ENCODE results near the gene PTCHD1. TPM values are rescaled to one million over a fixed set of nuclear protein-coding genes. Genes with fewer than 3 reads are reported as not detected.

Gene PTCHD1
- total and polyA plus RNA-seq, 10 of the 15 experiments (the other 5 are each of a cell fraction or from before 2014, with no cell fraction given): not detected

DNA sequence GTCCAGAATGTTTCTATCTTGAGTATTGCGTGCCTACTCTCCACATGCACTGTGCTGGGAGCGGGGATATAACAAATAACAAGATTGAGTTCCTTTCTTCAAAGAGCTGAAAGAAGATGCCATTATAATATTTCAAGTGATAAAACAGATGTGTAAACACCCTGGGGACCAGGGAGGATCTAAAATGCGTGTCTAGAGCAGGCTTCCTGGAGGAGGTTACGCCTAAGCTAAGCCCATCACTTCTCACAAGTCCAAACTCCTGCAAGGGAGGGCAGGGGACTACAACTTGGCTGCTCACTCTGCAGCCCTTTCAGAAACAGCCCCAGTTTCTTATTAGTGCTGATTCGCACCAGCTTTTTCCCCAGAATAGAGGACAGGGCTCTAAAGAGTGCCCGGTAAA lies 21.5 kb downstream of the PTCHD1 start:
- ChIA-PET POLR2A (no interaction called here), SMC1A (ENCODE audit: uncharacterized antibody, unreplicated experiment) (no interaction called here), RAD21 (ENCODE audit: unreplicated experiment) (no interaction called here), CTCF (no interaction called here)
- intact Hi-C loops (cut with micrococcal nuclease; ENCODE audit: unreplicated experiment): no loop called here
- Histone ChIP-seq H3K27me3 (replicated peaks in 1 of 2; ENCODE audit: control insufficient read depth in 2 of 2, insufficient read depth in 2 of 2, low read length in 1 of 2) (no peaks in the 10 kb centered on the region), H3K4me1 (ENCODE audit: control insufficient read depth, insufficient read depth, low read length) (no peaks in the 10 kb centered on the region), H4K20me1 (ENCODE audit: control insufficient read depth, insufficient read depth) (no peaks in the 10 kb centered on the region), H3K4me3 (no peak overlapping the region), H2AFZ (ENCODE audit: control insufficient read depth, low read depth, low read length) (no peak overlapping the region), H3K27ac (ENCODE audit: control insufficient read depth, insufficient read depth) (no peak overlapping the region), H3K4me2 (ENCODE audit: control insufficient read depth, insufficient read depth) (no peak overlapping the region), H3K9ac (ENCODE audit: control insufficient read depth, insufficient read depth, low read length) (no peak overlapping the region), H3K9me3 (replicated peaks; ENCODE audit: control insufficient read depth, insufficient read depth, low read length) (no peaks in the 10 kb centered on the region), H3K79me2 (ENCODE audit: control insufficient read depth, insufficient read depth, low read length) (no peaks in the 10 kb centered on the region), H3K36me3 (ENCODE audit: control insufficient read depth in 2 of 2, insufficient read depth in 2 of 2, low read length in 1 of 2) (no peaks in the 10 kb centered on the region)
- FAIRE-seq (no peak), ATAC-seq (no peak), DNase-seq (ENCODE audit: low read depth, low spot score) (no peak)
- TF ChIP-seq IRF5 (IDR thresholded peaks at IDR 0.05; ENCODE audit: borderline replicate concordance) (no peak), MEF2A (IDR thresholded peaks at IDR 0.05; ENCODE audit: insufficient read depth, low read depth, low read length) (no peak), RAD51 (IDR thresholded peaks at IDR 0.05) (no peak), RBBP5 (conservative IDR thresholded peaks at IDR 0.05) (no peak), ZZZ3 (IDR thresholded peaks at IDR 0.05; ENCODE audit: control insufficient read depth, insufficient read length, low read depth) (no peak), SMARCA5 (IDR thresholded peaks at IDR 0.05) (no peak), TBL1XR1 (IDR thresholded peaks at IDR 0.05; ENCODE audit: low read depth, low read length) (no peak), CHD2 (IDR thresholded peaks at IDR 0.05; ENCODE audit: borderline replicate concordance, low read depth, low read length) (no peak), USF1 (IDR thresholded peaks at IDR 0.05; ENCODE audit: borderline replicate concordance, extremely low read length, insufficient read depth, low read depth, low read length) (no peak), NR2C1 (IDR thresholded peaks at IDR 0.05) (no peak)
- TF ChIP-seq, protein P1, sequence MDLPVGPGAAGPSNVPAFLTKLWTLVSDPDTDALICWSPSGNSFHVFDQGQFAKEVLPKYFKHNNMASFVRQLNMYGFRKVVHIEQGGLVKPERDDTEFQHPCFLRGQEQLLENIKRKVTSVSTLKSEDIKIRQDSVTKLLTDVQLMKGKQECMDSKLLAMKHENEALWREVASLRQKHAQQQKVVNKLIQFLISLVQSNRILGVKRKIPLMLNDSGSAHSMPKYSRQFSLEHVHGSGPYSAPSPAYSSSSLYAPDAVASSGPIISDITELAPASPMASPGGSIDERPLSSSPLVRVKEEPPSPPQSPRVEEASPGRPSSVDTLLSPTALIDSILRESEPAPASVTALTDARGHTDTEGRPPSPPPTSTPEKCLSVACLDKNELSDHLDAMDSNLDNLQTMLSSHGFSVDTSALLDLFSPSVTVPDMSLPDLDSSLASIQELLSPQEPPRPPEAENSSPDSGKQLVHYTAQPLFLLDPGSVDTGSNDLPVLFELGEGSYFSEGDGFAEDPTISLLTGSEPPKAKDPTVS (IDR thresholded peaks at IDR 0.05; ENCODE audit: low read depth, low read length): no peak
- TF ChIP-seq, protein P2, sequence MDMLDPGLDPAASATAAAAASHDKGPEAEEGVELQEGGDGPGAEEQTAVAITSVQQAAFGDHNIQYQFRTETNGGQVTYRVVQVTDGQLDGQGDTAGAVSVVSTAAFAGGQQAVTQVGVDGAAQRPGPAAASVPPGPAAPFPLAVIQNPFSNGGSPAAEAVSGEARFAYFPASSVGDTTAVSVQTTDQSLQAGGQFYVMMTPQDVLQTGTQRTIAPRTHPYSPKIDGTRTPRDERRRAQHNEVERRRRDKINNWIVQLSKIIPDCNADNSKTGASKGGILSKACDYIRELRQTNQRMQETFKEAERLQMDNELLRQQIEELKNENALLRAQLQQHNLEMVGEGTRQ (IDR thresholded peaks at IDR 0.05; ENCODE audit: borderline replicate concordance, low read depth, low read length): no peak
- TF ChIP-seq, protein P3, sequence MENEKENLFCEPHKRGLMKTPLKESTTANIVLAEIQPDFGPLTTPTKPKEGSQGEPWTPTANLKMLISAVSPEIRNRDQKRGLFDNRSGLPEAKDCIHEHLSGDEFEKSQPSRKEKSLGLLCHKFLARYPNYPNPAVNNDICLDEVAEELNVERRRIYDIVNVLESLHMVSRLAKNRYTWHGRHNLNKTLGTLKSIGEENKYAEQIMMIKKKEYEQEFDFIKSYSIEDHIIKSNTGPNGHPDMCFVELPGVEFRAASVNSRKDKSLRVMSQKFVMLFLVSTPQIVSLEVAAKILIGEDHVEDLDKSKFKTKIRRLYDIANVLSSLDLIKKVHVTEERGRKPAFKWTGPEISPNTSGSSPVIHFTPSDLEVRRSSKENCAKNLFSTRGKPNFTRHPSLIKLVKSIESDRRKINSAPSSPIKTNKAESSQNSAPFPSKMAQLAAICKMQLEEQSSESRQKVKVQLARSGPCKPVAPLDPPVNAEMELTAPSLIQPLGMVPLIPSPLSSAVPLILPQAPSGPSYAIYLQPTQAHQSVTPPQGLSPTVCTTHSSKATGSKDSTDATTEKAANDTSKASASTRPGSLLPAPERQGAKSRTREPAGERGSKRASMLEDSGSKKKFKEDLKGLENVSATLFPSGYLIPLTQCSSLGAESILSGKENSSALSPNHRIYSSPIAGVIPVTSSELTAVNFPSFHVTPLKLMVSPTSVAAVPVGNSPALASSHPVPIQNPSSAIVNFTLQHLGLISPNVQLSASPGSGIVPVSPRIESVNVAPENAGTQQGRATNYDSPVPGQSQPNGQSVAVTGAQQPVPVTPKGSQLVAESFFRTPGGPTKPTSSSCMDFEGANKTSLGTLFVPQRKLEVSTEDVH (IDR thresholded peaks at IDR 0.05; ENCODE audit: low read depth, partially characterized antibody): no peak
- no TSS peak for BruUV-seq (replicated peaks)
- in situ Hi-C loops (cut with MboI): no loop called here
- WGBS (ENCODE audit: insufficient coverage, insufficient replicate concordance, low lambda C conversion rate, missing lambda C conversion rate): 33% methylated on average over 6 of the region's 6 CpGs

Measured in GM12878 (cell line).